ENCODE measurements around the gene BACH2.

- TF ChIP-seq EZH2phosphoT487 (IDR thresholded peaks at IDR 0.05; ENCODE audit: insufficient read depth, low read depth) (no peak), EZH2 (IDR thresholded peaks at IDR 0.05; ENCODE audit: insufficient read depth, poor library complexity, severe bottlenecking) (no peak)
Observed at GRCh38 chr6:90219209-90219985, 77.2 kb downstream of the BACH2 start.

All from GM23248 (cell line).